ENCODE data around the gene SLC22A2.

The SLC22A2 gene

GRCh38 chr6:160279850-160280249, 21.2 kb upstream of the SLC22A2 start:
- Histone ChIP-seq H3K4me2 (ENCODE audit: low read depth, low read length, poor library complexity, severe bottlenecking) (no peak overlapping the region), H3K9ac (ENCODE audit: low read depth, low read length, poor library complexity, severe bottlenecking) (no peak overlapping the region), H2AFZ (ENCODE audit: low read length) (no peak overlapping the region), H3F3A (ENCODE audit: low read depth) (no peaks in the 10 kb centered on the region), H3K36me3 (ENCODE audit: insufficient read depth, low read length) (no peaks in the 10 kb centered on the region), H3K27me3 (ENCODE audit: insufficient read depth, low read length, poor library complexity, severe bottlenecking) (no peaks in the 10 kb centered on the region), H4K20me1 (ENCODE audit: insufficient read depth, low read length, poor library complexity, severe bottlenecking) (no peaks in the 10 kb centered on the region), H3K9me3 (ENCODE audit: insufficient read depth, low read depth, low read length) (no peaks in the 10 kb centered on the region), H3K4me1 (ENCODE audit: insufficient read depth, low read length, poor library complexity, severe bottlenecking) (no peaks in the 10 kb centered on the region), H3K79me2 (ENCODE audit: insufficient read depth, low read length) (no peaks in the 10 kb centered on the region), H3K9me2 (replicated peaks; ENCODE audit: low read depth, low read length) (no peaks in the 10 kb centered on the region), H3K4me3 (ENCODE audit: low read length, poor library complexity, severe bottlenecking) (no peak overlapping the region)
- TF ChIP-seq, protein P1, sequence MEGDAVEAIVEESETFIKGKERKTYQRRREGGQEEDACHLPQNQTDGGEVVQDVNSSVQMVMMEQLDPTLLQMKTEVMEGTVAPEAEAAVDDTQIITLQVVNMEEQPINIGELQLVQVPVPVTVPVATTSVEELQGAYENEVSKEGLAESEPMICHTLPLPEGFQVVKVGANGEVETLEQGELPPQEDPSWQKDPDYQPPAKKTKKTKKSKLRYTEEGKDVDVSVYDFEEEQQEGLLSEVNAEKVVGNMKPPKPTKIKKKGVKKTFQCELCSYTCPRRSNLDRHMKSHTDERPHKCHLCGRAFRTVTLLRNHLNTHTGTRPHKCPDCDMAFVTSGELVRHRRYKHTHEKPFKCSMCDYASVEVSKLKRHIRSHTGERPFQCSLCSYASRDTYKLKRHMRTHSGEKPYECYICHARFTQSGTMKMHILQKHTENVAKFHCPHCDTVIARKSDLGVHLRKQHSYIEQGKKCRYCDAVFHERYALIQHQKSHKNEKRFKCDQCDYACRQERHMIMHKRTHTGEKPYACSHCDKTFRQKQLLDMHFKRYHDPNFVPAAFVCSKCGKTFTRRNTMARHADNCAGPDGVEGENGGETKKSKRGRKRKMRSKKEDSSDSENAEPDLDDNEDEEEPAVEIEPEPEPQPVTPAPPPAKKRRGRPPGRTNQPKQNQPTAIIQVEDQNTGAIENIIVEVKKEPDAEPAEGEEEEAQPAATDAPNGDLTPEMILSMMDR (conservative IDR thresholded peaks at IDR 0.05; ENCODE audit: low read length): no peak
- no peak for TF ChIP-seq EZH2phosphoT487 (IDR thresholded peaks at IDR 0.05; ENCODE audit: borderline replicate concordance)

- Histone ChIP-seq H3K27me3 (ENCODE audit: insufficient read depth, low read length, poor library complexity, severe bottlenecking) (no peaks in the 10 kb centered on the region), H3K4me2 (ENCODE audit: low read depth, low read length, poor library complexity, severe bottlenecking) (no peak overlapping the region), H3F3A (ENCODE audit: low read depth) (no peaks in the 10 kb centered on the region), H3K9me3 (ENCODE audit: insufficient read depth, low read depth, low read length) (no peaks in the 10 kb centered on the region), H3K36me3 (ENCODE audit: insufficient read depth, low read length) (no peaks in the 10 kb centered on the region), H3K9me2 (replicated peaks; ENCODE audit: low read depth, low read length) (no peaks in the 10 kb centered on the region), H3K4me3 (ENCODE audit: low read length, poor library complexity, severe bottlenecking) (no peak overlapping the region), H3K79me2 (ENCODE audit: insufficient read depth, low read length) (no peaks in the 10 kb centered on the region), H3K4me1 (ENCODE audit: insufficient read depth, low read length, poor library complexity, severe bottlenecking) (no peaks in the 10 kb centered on the region), H4K20me1 (ENCODE audit: insufficient read depth, low read length, poor library complexity, severe bottlenecking) (no peaks in the 10 kb centered on the region), H2AFZ (ENCODE audit: low read length) (no peak overlapping the region), H3K9ac (ENCODE audit: low read depth, low read length, poor library complexity, severe bottlenecking) (no peak overlapping the region)
- no peak for TF ChIP-seq EZH2phosphoT487 (IDR thresholded peaks at IDR 0.05; ENCODE audit: borderline replicate concordance)
- TF ChIP-seq, protein P1 (conservative IDR thresholded peaks at IDR 0.05; ENCODE audit: low read length): no peak
Measured at GRCh38 chr6:160278786-160279310, 20.2 kb upstream of the SLC22A2 start.

DNA sequence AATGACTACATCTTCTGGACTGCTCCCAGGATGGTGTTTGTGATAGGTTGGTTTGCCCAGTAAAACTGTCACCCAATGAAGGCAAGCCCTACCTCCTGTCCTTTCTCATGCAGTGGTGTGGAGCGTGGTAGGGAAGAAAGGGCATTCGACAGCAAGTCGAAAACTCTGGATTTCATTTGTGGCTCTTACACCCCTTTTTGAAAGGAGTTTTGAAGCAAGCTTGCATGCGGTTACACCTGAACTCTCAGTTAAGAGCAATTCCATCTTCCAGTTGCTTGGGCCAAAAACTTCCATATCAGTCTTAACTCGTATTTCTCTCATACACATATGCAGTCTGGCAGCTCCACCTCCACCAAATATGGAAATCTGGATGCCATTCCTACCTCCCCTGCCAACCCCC, 19.7 kb upstream of the SLC22A2 start:
- Histone ChIP-seq H3K9me2 (replicated peaks; ENCODE audit: low read depth, low read length) (no peaks in the 10 kb centered on the region), H3K4me2 (ENCODE audit: low read depth, low read length, poor library complexity, severe bottlenecking) (no peak overlapping the region), H3K4me1 (ENCODE audit: insufficient read depth, low read length, poor library complexity, severe bottlenecking) (no peaks in the 10 kb centered on the region), H3K9ac (ENCODE audit: low read depth, low read length, poor library complexity, severe bottlenecking) (no peak overlapping the region), H3F3A (ENCODE audit: low read depth) (no peaks in the 10 kb centered on the region), H3K79me2 (ENCODE audit: insufficient read depth, low read length) (no peaks in the 10 kb centered on the region), H3K36me3 (ENCODE audit: insufficient read depth, low read length) (no peaks in the 10 kb centered on the region), H3K27me3 (ENCODE audit: insufficient read depth, low read length, poor library complexity, severe bottlenecking) (no peaks in the 10 kb centered on the region), H3K4me3 (ENCODE audit: low read length, poor library complexity, severe bottlenecking) (no peak overlapping the region), H2AFZ (ENCODE audit: low read length) (no peak overlapping the region), H4K20me1 (ENCODE audit: insufficient read depth, low read length, poor library complexity, severe bottlenecking) (no peaks in the 10 kb centered on the region), H3K9me3 (ENCODE audit: insufficient read depth, low read depth, low read length) (no peaks in the 10 kb centered on the region)
- TF ChIP-seq, protein P1 (conservative IDR thresholded peaks at IDR 0.05; ENCODE audit: low read length): no peak
- TF ChIP-seq EZH2phosphoT487 (IDR thresholded peaks at IDR 0.05; ENCODE audit: borderline replicate concordance): no peak

All from Loucy (cell line).